Endodermal cell (in vitro differentiated cells): ENCODE data around the gene A3GALT2. TPM values are rescaled to one million over a fixed set of nuclear protein-coding genes. Genes with fewer than 3 reads are reported as not detected.

Source experiments
- DNase-seq: peaks from one replicate; pipeline ENCODE4 v3.0.0-alpha.2; 2017
- H3K27ac ChIP-seq: 2 replicates; pipeline ENCODE4 v1.5.1; 2013; ENCODE audit warnings: mild to moderate bottlenecking, low read depth, low read length, moderate library complexity
- H3K27me3 ChIP-seq: 2 replicates; pipeline ENCODE4 v1.6.1; 2013; ENCODE audit warnings: mild to moderate bottlenecking, low read length, moderate library complexity; ENCODE audit not compliant: insufficient read depth, control insufficient read depth, poor library complexity, severe bottlenecking
- H3K36me3 ChIP-seq: 2 replicates; pipeline ENCODE4 v1.7.0; 2013; ENCODE audit warnings: mild to moderate bottlenecking, low read length, moderate library complexity; ENCODE audit not compliant: control insufficient read depth, insufficient read depth
- H3K4me1 ChIP-seq: one replicate; pipeline ENCODE4 v1.7.0; 2013; ENCODE audit warnings: low read length; ENCODE audit not compliant: control insufficient read depth, insufficient read depth
- H3K4me3 ChIP-seq: 2 replicates; pipeline ENCODE4 v1.5.1; 2013; ENCODE audit warnings: mild to moderate bottlenecking, low read length, moderate library complexity
- H3K9ac ChIP-seq: 2 replicates; pipeline ENCODE4 v1.6.1; 2013; ENCODE audit warnings: mild to moderate bottlenecking, low read length, moderate library complexity; ENCODE audit not compliant: poor library complexity, severe bottlenecking; ENCODE audit errors: extremely low read depth
- H3K9me3 ChIP-seq: 2 replicates; pipeline ENCODE4 v1.6.1; 2013; ENCODE audit warnings: mild to moderate bottlenecking, low read length, moderate library complexity; ENCODE audit not compliant: control insufficient read depth
- H3K27ac Mint-ChIP-seq: 2 replicates; pipeline ENCODE4 v1.8.0; 2020; ENCODE audit warnings: mixed read lengths
- H3K27me3 Mint-ChIP-seq: 2 replicates; pipeline ENCODE4 v1.8.0; 2021; ENCODE audit warnings: mild to moderate bottlenecking, mixed read lengths; ENCODE audit not compliant: insufficient read depth
- H3K36me3 Mint-ChIP-seq: 2 replicates; pipeline ENCODE4 v1.8.0; 2020; ENCODE audit warnings: low read depth, mixed read lengths
- H3K4me1 Mint-ChIP-seq: 2 replicates; pipeline ENCODE4 v1.8.0; 2020; ENCODE audit warnings: mixed read lengths
- H3K4me3 Mint-ChIP-seq: 2 replicates; pipeline ENCODE4 v1.8.0; 2020; ENCODE audit warnings: mild to moderate bottlenecking, moderate library complexity, mixed read lengths
- H3K9me3 Mint-ChIP-seq: 2 replicates; pipeline ENCODE4 v1.8.0; 2020; ENCODE audit warnings: mild to moderate bottlenecking, mixed read lengths
- CTCF ChIP-seq: fragments of 200-600 bp; sonication (generic); conservative IDR thresholded peaks from 2 replicates; pipeline ENCODE4 v1.5.0; 2021; ENCODE audit warnings: antibody characterized with exemption, mild to moderate bottlenecking
- WGBS, 2 experiments: methylation state at CpG; one replicate each; pipeline versions ENCODE4 v1.1.5 to v1.1.7; 2013; ENCODE audit warnings: missing lambda C conversion rate in 2 of 2, mixed read lengths in 1 of 2; ENCODE audit not compliant: insufficient coverage in 1 of 2, insufficient read length in 1 of 2; 5-methylcytosine and 5-hydroxymethylcytosine counted together
- total RNA-seq, 2 donors: library from RNA; stranded (reverse); fragmentation: NEBNext Ultra II Directional in 1 of 2; extraction: Animal tissue kit (Norgen Biotek cat#: 25700) in 1 of 2; gene quantifications; 2 replicates in 1 of 2; 3 replicates in 1 of 2; pipeline ENCODE4 v1.2.1, GENCODE V29; 2021

Gene A3GALT2
- total RNA-seq, 2 donors from 2014 or later: not detected

- Mint-ChIP-seq H3K27ac (no peak overlapping the region), H3K9me3 (no peaks in the 10 kb centered on the region), H3K4me1 (peaks cover 40% of the 10 kb centered on the region), H3K4me3 (peak overlapping the region; percentile 77), H3K27me3 (peaks cover 76% of the 10 kb centered on the region), H3K36me3 (peaks cover 14% of the 10 kb centered on the region)
- H3K4me1 ChIP-seq: peaks cover 20% of the 10 kb centered on the region
- H3K27ac ChIP-seq: no peak overlapping the region
- no peak for TF ChIP-seq CTCF
- 73 to 77% methylated on average over 1 to 2 of the region's 2 CpGs for WGBS, 2 experiments
- DNase-seq: no peak
- H3K9ac ChIP-seq: peak overlapping the region; percentile 27
- H3K9me3 ChIP-seq: no peaks in the 10 kb centered on the region
- H3K36me3 ChIP-seq: peaks cover 23% of the 10 kb centered on the region
- peaks cover 25% of the 10 kb centered on the region for H3K27me3 ChIP-seq
- peak overlapping the region; percentile 95 for H3K4me3 ChIP-seq
Observed at GRCh38 chr1:33348194-33348593, 27.3 kb upstream of the A3GALT2 start.

GRCh38 chr1:33347650-33347992 is 26.7 kb upstream of the A3GALT2 start:
- H3K9me3 Mint-ChIP-seq: no peaks in the 10 kb centered on the region
- H3K4me3 Mint-ChIP-seq: peak overlapping the region; percentile 36
- DNase-seq: no peak
- peaks cover 19% of the 10 kb centered on the region for H3K27me3 ChIP-seq
- peak overlapping the region; percentile 27 for H3K9ac ChIP-seq
- H3K36me3 ChIP-seq: peaks cover 23% of the 10 kb centered on the region
- H3K36me3 Mint-ChIP-seq: peaks cover 18% of the 10 kb centered on the region
- H3K27ac Mint-ChIP-seq: no peak overlapping the region
- no peaks in the 10 kb centered on the region for H3K9me3 ChIP-seq
- H3K4me3 ChIP-seq: peak overlapping the region; percentile 95
- H3K4me1 ChIP-seq: peaks cover 24% of the 10 kb centered on the region
- TF ChIP-seq CTCF: no peak
- WGBS, 2 experiments: 81 to 91% methylated on average over 5 of the region's 5 CpGs
- peaks cover 45% of the 10 kb centered on the region for H3K4me1 Mint-ChIP-seq
- no peak overlapping the region for H3K27ac ChIP-seq
- peaks cover 70% of the 10 kb centered on the region for H3K27me3 Mint-ChIP-seq

- H3K27me3 Mint-ChIP-seq: peaks cover 65% of the 10 kb centered on the region
- WGBS, 2 experiments: 77 to 80% methylated on average over 1 to 2 of the region's 2 CpGs
- H3K27me3 ChIP-seq: peaks cover 14% of the 10 kb centered on the region
Observed at GRCh38 chr1:33346927-33347649, 26.2 kb upstream of the A3GALT2 start.

More at GRCh38 chr1:33346927-33347649, 26.2 kb upstream of the A3GALT2 start:
- H3K27ac Mint-ChIP-seq: peak overlapping the region; percentile 12
- H3K4me1 Mint-ChIP-seq: peaks cover 51% of the 10 kb centered on the region
- H3K9me3 Mint-ChIP-seq: no peaks in the 10 kb centered on the region
- H3K4me1 ChIP-seq: peaks cover 26% of the 10 kb centered on the region
- H3K27ac ChIP-seq: no peak overlapping the region
- H3K36me3 Mint-ChIP-seq: peaks cover 20% of the 10 kb centered on the region
- no peak for TF ChIP-seq CTCF
- no peak for DNase-seq
- H3K4me3 Mint-ChIP-seq: peak overlapping the region; percentile 36
- H3K9me3 ChIP-seq: no peaks in the 10 kb centered on the region
- peak overlapping the region; percentile 95 for H3K4me3 ChIP-seq
- H3K9ac ChIP-seq: peak overlapping the region; percentile 7
- peaks cover 23% of the 10 kb centered on the region for H3K36me3 ChIP-seq
